ENCODE data around the gene ATP8A2.
"Not testable (repeated sequence)": the region's sequence is repeated elsewhere in the genome, so short reads cannot be mapped to it uniquely, and the experiment has no call there.

Gene ATP8A2

DNA sequence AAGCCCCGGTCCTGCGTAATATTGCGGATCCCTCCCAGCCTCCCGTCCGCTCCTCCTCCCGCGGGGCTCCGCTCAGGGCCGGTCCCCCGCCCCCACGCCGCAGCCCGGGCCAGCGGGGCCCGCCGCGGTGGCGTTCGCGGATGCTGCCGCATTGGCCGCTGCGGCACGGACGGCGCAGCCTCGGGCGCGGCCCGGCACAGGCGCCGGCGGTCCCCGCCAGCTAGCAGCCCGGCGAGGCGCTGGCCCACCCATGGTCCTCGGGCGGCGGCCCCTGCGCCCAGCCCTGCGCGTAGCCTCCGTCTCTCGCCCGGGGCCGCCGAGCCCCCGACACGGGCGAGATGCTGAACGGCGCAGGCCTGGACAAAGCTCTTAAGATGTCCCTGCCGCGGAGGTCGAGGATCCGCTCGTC lies at the start of gene ATP8A2:
TSS of gene ATP8A2 (plus strand) at position 100 of the 409 bp plus-strand sequence. CDS start at position 339, 239 bp downstream.
- Histone ChIP-seq H3K27me3 (ENCODE audit: control insufficient read depth, insufficient read depth, low read length) (peaks cover 8% of the 10 kb centered on the region), H3K36me3 (ENCODE audit: control insufficient read depth, insufficient read depth, low read length) (no peaks in the 10 kb centered on the region), H3K9ac (ENCODE audit: low read length) (no peak within 1 kb of the TSS), H3K4me1 (ENCODE audit: control insufficient read depth, insufficient read depth, low read length) (no peaks in the 10 kb centered on the region), H3K4me3 (ENCODE audit: low read length) (peak within 1 kb of the TSS; percentile 18), H3K27ac (ENCODE audit: low read depth, low read length) (no peak within 1 kb of the TSS)

DNA sequence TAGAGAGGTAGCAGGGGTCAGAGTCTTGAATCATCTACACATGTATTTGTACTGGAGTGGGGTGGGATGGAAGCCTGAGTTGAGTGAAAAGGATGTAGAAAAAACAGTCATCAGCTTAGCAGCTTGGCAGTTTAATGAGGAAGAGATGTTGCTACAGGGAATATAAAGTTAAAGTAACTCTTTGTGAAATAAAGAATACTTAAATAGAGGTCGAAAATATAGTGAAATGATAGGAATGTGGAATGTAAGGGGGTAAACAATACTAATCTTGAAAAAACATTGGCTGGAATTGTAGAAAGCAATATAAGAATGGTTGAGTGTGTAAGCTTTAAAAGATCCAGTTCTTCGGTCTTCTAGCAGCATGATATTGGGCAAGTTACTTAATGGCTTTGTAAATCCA lies 47.7 kb upstream of the ATP8A2 start:
- Histone ChIP-seq H3K36me3 (ENCODE audit: control insufficient read depth, insufficient read depth, low read length) (peaks cover 2% of the 10 kb centered on the region), H3K27me3 (ENCODE audit: control insufficient read depth, insufficient read depth, low read length) (no peaks in the 10 kb centered on the region), H3K4me1 (ENCODE audit: control insufficient read depth, insufficient read depth, low read length) (no peaks in the 10 kb centered on the region), H3K27ac (ENCODE audit: low read depth, low read length) (no peak overlapping the region), H3K4me3 (ENCODE audit: low read length) (no peak overlapping the region), H3K9ac (ENCODE audit: low read length) (no peak overlapping the region)

DNA sequence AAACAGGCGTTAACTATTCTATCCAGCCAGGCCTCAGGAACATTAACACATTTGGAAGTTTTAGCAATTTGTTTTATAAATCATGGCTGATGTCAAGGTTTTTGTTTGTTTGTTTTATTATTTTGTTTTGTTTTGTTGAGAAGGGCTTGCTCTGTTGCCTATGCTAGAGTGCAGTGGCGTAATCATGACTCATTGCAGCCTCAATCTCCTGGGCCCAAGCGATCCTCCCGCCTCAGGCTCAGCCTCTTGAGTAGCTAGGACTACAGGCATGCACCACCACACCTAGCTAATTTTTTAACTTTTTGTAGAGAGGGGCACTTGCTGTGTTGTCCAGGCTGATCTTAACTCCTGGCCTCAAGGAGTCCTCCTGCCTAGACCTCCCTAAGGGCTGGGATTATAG lies 42.1 kb upstream of the ATP8A2 start:
- H3K27me3 ChIP-seq (ENCODE audit: control insufficient read depth, insufficient read depth, low read length) = no peaks in the 10 kb centered on the region
- H3K27ac ChIP-seq (ENCODE audit: low read depth, low read length) = no peak overlapping the region
- H3K36me3 ChIP-seq (ENCODE audit: control insufficient read depth, insufficient read depth, low read length) = peaks cover 16% of the 10 kb centered on the region
- no peaks in the 10 kb centered on the region for H3K4me1 ChIP-seq (ENCODE audit: control insufficient read depth, insufficient read depth, low read length)
- no peak overlapping the region for H3K9ac ChIP-seq (ENCODE audit: low read length)
- H3K4me3 ChIP-seq (ENCODE audit: low read length) = no peak overlapping the region

- H3K27ac ChIP-seq (ENCODE audit: low read depth, low read length) = no peak overlapping the region
- no peaks in the 10 kb centered on the region for H3K27me3 ChIP-seq (ENCODE audit: control insufficient read depth, insufficient read depth, low read length)
- no peaks in the 10 kb centered on the region for H3K4me1 ChIP-seq (ENCODE audit: control insufficient read depth, insufficient read depth, low read length)
- H3K4me3 ChIP-seq (ENCODE audit: low read length) = no peak overlapping the region
- H3K36me3 ChIP-seq (ENCODE audit: control insufficient read depth, insufficient read depth, low read length) = peaks cover 16% of the 10 kb centered on the region
- no peak overlapping the region for H3K9ac ChIP-seq (ENCODE audit: low read length)
Observed at GRCh38 chr13:25330541-25330940, 41.2 kb upstream of the ATP8A2 start.

DNA sequence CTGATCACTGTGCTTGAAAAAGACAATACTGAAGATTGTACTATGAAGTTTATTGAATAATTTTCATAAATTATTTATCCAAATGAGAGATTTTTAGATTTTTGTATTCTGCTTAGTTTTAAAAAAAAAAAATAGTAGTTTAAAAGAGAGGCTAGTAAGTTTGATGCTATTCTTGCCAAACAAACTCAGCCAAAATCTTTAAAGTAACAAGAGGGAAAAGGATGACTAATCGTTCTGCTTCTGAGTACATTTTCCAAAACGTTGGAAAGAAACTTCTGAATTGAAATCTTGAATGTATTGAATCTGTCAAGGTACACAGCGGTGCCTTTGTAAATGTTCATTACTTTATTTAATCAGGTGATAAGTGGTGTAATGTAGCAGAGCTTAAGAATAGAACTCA lies 35.9 kb upstream of the ATP8A2 start:
- H3K36me3 ChIP-seq (ENCODE audit: control insufficient read depth, insufficient read depth, low read length) = peaks cover 12% of the 10 kb centered on the region
- H3K9ac ChIP-seq (ENCODE audit: low read length) = no peak overlapping the region
- no peaks in the 10 kb centered on the region for H3K27me3 ChIP-seq (ENCODE audit: control insufficient read depth, insufficient read depth, low read length)
- no peak overlapping the region for H3K4me3 ChIP-seq (ENCODE audit: low read length)
- no peak overlapping the region for H3K27ac ChIP-seq (ENCODE audit: low read depth, low read length)
- H3K4me1 ChIP-seq (ENCODE audit: control insufficient read depth, insufficient read depth, low read length) = no peaks in the 10 kb centered on the region

DNA sequence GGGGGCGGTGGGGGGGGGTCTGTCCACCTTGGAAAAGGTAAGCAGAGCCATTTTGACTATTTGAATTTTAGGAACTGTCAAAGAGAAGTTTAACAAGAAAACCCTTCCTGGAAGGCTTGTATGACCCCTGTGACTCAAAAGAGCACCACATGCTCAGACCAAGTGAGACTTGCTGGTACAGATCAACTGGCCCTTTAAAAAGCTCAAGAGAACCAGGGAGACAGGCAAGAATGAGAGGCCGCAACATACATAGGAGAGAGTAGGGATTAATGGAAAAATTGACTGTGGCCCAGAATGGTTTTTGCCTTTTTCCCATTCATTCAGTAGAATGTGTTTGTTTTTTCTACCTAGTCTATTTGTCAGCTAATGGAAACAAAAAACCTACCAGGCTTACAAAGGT lies 26.2 kb upstream of the ATP8A2 start:
- Histone ChIP-seq H3K9ac (ENCODE audit: low read length) (no peak overlapping the region), H3K4me1 (ENCODE audit: control insufficient read depth, insufficient read depth, low read length) (no peaks in the 10 kb centered on the region), H3K27me3 (ENCODE audit: control insufficient read depth, insufficient read depth, low read length) (no peaks in the 10 kb centered on the region), H3K4me3 (ENCODE audit: low read length) (no peak overlapping the region), H3K27ac (ENCODE audit: low read depth, low read length) (no peak overlapping the region), H3K36me3 (ENCODE audit: control insufficient read depth, insufficient read depth, low read length) (no peaks in the 10 kb centered on the region)

DNA sequence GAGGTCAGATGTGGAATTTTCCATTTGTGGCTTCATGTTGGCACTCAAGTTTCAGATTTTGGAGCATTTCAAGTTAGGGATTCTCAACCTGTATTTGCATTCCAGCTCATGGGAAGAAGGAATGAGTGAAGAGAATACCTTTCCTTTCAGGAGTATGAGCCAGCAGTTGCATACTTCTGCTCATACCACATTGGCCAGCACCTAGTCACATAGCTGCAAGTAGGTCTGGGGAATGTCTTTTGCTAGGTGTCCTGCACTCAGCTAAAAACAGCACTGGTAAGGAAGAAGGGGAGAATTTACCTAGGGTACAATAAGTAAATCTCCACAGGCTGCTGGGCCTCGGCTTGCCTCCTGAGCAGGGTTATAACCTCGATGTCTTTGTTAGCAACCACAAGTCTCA lies 24.6 kb upstream of the ATP8A2 start:
- Histone ChIP-seq H3K36me3 (ENCODE audit: control insufficient read depth, insufficient read depth, low read length) (no peaks in the 10 kb centered on the region), H3K4me1 (ENCODE audit: control insufficient read depth, insufficient read depth, low read length) (no peaks in the 10 kb centered on the region), H3K27me3 (ENCODE audit: control insufficient read depth, insufficient read depth, low read length) (no peaks in the 10 kb centered on the region), H3K27ac (ENCODE audit: low read depth, low read length) (no peak overlapping the region), H3K9ac (ENCODE audit: low read length) (no peak overlapping the region), H3K4me3 (ENCODE audit: low read length) (no peak overlapping the region)

DNA sequence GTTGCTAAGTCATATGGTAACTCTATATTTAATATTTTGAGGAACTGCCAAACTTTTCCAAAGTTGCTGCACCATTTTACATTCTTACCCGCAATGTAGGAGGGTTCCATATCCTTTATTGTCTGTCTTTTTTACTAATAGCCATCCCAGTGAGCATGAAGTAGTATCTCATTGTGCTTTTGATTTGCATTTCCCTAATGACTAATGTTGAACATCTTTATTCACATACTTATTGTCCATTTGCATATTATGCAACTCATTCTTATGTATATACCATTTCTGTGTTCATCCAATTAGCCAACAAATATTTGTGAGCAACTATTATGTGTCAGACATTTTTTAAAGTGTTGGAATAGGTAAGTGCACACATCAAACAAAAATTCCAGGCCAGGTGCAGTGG lies 20.4 kb upstream of the ATP8A2 start:
- no peak overlapping the region for H3K27ac ChIP-seq (ENCODE audit: low read depth, low read length)
- no peak overlapping the region for H3K4me3 ChIP-seq (ENCODE audit: low read length)
- no peaks in the 10 kb centered on the region for H3K4me1 ChIP-seq (ENCODE audit: control insufficient read depth, insufficient read depth, low read length)
- H3K27me3 ChIP-seq (ENCODE audit: control insufficient read depth, insufficient read depth, low read length) = no peaks in the 10 kb centered on the region
- H3K9ac ChIP-seq (ENCODE audit: low read length) = no peak overlapping the region
- H3K36me3 ChIP-seq (ENCODE audit: control insufficient read depth, insufficient read depth, low read length) = no peaks in the 10 kb centered on the region

GRCh38 chr13:25352230-25352629 lies 19.5 kb upstream of the ATP8A2 start:
- H3K4me1 ChIP-seq (ENCODE audit: control insufficient read depth, insufficient read depth, low read length) = no peaks in the 10 kb centered on the region
- H3K4me3 ChIP-seq (ENCODE audit: low read length) = no peak overlapping the region
- no peaks in the 10 kb centered on the region for H3K27me3 ChIP-seq (ENCODE audit: control insufficient read depth, insufficient read depth, low read length)
- no peak overlapping the region for H3K9ac ChIP-seq (ENCODE audit: low read length)
- H3K36me3 ChIP-seq (ENCODE audit: control insufficient read depth, insufficient read depth, low read length) = no peaks in the 10 kb centered on the region
- H3K27ac ChIP-seq (ENCODE audit: low read depth, low read length) = no peak overlapping the region

DNA sequence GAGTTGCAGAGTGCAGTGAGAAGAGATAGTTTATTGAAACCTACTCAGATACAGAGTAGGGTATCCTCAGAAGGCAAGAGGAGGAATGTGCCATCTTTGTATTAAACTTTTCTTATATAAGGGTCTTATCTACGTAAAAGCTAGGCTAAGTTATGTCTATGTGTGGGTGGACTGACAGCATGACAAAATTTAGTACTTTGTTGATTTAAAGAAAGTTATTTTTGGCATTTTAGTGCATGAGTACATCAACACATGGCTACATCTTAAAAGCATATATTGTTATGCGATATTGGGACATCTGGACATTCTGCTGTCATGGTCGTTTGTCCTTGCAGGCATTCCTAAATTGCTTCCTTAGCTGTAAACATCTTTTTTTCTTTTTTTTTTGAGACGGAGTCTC lies 19.0 kb upstream of the ATP8A2 start:
- H3K4me3 ChIP-seq (ENCODE audit: low read length) = no peak overlapping the region
- no peaks in the 10 kb centered on the region for H3K27me3 ChIP-seq (ENCODE audit: control insufficient read depth, insufficient read depth, low read length)
- no peak overlapping the region for H3K9ac ChIP-seq (ENCODE audit: low read length)
- H3K4me1 ChIP-seq (ENCODE audit: control insufficient read depth, insufficient read depth, low read length) = no peaks in the 10 kb centered on the region
- no peak overlapping the region for H3K27ac ChIP-seq (ENCODE audit: low read depth, low read length)
- no peaks in the 10 kb centered on the region for H3K36me3 ChIP-seq (ENCODE audit: control insufficient read depth, insufficient read depth, low read length)

- Histone ChIP-seq H3K27me3 (ENCODE audit: control insufficient read depth, insufficient read depth, low read length) (no peaks in the 10 kb centered on the region), H3K27ac (ENCODE audit: low read depth, low read length) (no peak overlapping the region), H3K4me3 (ENCODE audit: low read length) (no peak overlapping the region), H3K9ac (ENCODE audit: low read length) (no peak overlapping the region), H3K36me3 (ENCODE audit: control insufficient read depth, insufficient read depth, low read length) (no peaks in the 10 kb centered on the region), H3K4me1 (ENCODE audit: control insufficient read depth, insufficient read depth, low read length) (no peaks in the 10 kb centered on the region)
Observed at GRCh38 chr13:25353344-25353743, 18.4 kb upstream of the ATP8A2 start.

DNA sequence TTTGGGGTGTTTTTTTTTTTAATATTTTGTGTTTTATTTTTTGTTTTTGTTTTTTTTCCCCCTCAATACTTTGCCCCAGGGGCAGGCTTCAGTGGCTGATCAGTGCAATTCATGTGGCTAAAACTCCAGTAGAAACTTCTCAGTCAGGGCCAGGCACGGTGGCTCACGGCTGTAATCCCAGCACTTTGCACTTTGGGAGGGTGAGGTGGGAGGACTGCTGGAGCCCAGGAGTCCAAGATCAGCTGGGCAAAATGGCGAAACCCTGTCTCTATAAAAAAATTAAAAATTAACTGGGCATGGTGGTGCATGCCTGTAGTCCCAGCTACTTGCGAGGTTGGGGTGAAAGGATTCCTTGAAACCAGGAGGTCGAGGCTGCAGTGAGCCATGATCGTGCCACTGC lies 17.4 kb upstream of the ATP8A2 start:
- Histone ChIP-seq H3K27me3 (ENCODE audit: control insufficient read depth, insufficient read depth, low read length) (no peaks in the 10 kb centered on the region), H3K4me3 (ENCODE audit: low read length) (no peak overlapping the region), H3K36me3 (ENCODE audit: control insufficient read depth, insufficient read depth, low read length) (no peaks in the 10 kb centered on the region), H3K9ac (ENCODE audit: low read length) (no peak overlapping the region), H3K27ac (ENCODE audit: low read depth, low read length) (no peak overlapping the region), H3K4me1 (ENCODE audit: control insufficient read depth, insufficient read depth, low read length) (no peaks in the 10 kb centered on the region)

DNA sequence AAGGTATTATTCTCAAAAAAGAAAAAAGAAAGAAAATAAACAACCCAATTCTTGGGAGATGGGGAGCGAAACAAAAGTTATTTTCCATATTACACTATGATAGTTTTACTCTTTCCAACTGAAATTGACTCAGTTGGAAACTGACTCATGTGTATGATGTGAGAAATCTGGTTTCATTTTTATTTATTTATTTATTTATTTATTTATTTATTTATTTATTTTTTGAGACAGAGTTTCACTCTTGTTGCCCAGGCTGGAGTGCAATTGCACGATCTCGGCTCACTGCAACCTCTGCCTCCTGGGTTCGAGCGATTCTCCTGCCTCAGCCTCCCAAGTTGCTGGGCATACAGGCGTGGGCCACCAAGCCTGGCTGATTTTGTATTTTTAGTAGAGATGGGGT lies 11.3 kb upstream of the ATP8A2 start:
- not testable (repeated sequence) for H3K9ac ChIP-seq (ENCODE audit: low read length); H3K27me3 ChIP-seq (ENCODE audit: control insufficient read depth, insufficient read depth, low read length); H3K4me1 ChIP-seq (ENCODE audit: control insufficient read depth, insufficient read depth, low read length); H3K27ac ChIP-seq (ENCODE audit: low read depth, low read length); H3K36me3 ChIP-seq (ENCODE audit: control insufficient read depth, insufficient read depth, low read length); H3K4me3 ChIP-seq (ENCODE audit: low read length)
